GM18867 (cell line): ENCODE results near the gene SIGLEC1.

Experiments used
- ATAC-seq: cut with Tn5 transposase; IDR thresholded peaks from one replicate; pipeline ENCODE4 v1.9.1; 2021; ENCODE audit warnings: mild to moderate bottlenecking, moderate library complexity; ENCODE audit not compliant: unreplicated experiment

SIGLEC1 gene

GRCh38 chr20:3702611-3703391 lies 9.6 kb downstream of the SIGLEC1 start:
- no peak for ATAC-seq

GRCh38 chr20:3701061-3701998 lies 11.1 kb downstream of the SIGLEC1 start:
- no peak for ATAC-seq

DNA sequence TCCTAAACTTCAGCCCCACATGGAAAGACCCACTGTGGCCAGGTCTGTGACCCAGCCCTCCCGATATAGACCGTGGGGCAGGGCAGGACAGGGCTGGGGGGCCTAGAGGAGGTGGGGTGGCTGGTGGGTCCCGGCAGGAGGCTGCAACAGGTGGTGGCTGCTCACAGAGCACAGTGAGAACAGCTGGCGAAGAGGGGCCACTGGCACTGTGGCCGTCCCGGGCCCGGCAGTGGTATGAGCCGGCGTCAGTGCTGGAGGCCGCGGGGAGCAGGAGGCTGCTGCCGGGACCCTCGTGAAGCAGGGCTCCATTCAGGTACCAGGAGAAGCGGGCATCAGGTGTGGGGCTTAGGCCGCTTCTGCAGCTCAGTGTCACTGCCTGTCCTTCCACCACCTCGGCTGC lies 13.4 kb downstream of the SIGLEC1 start:
- no peak for ATAC-seq

- ATAC-seq: no peak
These were observed 13.8 kb downstream of the SIGLEC1 start for GRCh38 chr20:3698591-3699001.

GRCh38 chr20:3697588-3698305 lies 14.7 kb downstream of the SIGLEC1 start:
- no peak for ATAC-seq

DNA sequence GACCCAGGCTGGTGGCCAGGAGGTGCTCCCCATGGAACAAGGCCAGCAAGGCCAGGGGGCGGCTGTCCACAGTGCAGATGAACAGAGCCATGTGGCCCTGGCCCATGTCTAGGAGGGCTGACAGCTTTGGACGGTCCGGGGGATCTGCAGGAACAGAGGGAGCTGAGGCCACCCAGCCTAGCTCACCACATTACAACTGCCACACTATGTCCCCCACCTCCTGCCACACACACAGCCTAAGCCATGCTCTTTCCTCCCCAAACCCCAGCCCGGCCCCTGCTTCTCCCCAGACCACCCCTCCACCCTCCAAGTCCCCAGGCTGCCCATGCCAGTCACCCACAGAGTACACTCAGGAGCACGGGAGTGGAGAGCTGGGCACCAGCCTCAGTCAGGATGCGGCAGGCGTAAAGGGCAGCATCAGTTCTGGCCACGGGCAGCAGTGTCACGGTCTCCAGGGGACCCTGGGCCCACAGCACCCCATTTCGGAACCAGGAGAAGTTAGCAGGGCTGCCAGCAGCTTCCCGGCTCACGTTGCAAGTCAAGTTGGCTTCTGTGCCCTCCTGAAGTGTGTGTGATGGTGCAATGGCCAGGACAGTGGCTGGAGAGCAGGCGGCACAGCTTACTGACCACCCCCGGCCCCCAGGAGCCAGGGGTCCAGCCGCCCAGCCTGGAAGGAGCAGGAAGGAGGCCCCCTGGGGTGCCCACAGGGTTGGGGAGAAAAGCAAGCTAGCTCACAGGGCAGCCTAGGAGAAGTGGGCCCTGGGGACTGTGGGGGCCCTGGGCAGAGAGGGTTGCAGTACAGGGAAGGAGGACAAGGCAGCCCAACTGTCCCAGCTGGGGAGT lies 15.4 kb downstream of the SIGLEC1 start:
- no peak for ATAC-seq

GRCh38 chr20:3696200-3696599 lies 16.2 kb downstream of the SIGLEC1 start:
- no peak for ATAC-seq

GRCh38 chr20:3694864-3695263 lies 17.5 kb downstream of the SIGLEC1 start:
- ATAC-seq: no peak

- no peak for ATAC-seq
These were observed 19.0 kb downstream of the SIGLEC1 start for GRCh38 chr20:3693376-3693775.

DNA sequence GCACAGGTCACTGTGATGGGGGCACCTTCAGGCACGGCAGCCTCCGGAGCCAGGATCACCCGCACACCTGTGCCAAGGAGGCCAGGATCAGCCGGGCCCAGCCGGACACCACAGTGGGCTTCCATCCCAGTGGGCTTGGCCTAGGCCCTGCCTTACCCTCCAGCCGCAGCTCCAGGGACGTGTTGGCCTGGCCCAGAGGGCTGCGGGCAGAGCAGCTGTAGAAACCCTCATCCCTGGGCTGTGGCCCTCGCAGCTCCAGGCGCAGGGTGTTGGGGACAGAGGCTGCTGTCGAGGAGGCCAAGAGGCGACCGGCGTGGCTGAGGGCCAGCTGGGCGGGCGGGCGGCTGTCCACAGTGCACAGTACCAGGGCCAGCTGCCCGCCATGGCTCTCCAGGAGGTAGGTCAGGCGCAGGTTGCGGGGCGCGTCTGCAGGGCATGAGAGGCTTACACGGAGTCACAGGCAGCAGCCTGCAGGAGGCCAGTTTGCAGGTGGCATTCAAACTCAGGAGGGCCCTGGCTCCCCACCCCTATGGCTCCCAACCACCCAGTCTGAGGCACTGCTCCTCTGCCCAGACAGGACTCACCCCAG lies 19.6 kb downstream of the SIGLEC1 start:
- ATAC-seq: no peak

- no peak for ATAC-seq
These were observed 20.5 kb downstream of the SIGLEC1 start for GRCh38 chr20:3691897-3692296.

DNA sequence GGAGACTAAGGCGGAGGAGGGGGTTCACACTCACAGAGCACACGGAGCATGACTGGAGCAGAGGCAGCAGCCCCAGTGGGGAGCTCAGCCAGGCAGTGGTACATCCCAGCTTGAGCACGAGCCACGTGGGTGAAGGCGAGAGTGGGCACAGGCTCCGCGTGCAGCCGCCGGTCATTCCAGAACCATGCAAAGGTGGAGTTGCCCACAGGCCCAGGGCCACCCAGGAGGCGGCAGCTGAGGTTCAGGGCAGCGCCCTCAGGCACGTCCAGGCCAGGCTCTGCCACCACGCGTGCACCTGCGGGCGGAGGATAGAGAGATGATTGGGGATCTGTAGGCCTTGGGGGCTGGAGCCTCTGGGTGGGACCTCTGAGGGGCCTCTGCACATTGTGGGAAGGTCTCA lies 21.1 kb downstream of the SIGLEC1 start:
- no peak for ATAC-seq

DNA sequence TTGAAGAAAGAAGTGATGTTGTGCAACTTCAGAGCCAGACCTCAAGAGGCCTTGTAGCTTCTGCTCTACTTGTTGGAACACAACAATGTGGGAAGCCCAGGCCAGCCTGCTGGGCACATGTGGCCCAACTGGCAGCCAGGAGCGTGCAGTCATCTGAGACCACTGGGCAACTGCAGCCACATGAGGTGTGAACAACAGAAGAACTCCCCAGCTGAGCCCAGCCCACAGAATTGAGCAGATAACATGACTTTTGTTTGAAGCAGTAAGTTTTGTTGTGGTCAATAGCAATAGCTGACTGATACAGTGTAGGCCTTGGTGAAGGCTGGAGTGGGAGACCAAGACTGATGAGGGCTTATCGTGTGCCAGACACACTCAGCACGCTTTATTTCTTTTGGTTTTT lies 22.0 kb downstream of the SIGLEC1 start:
- ATAC-seq: no peak

- no peak for ATAC-seq
These were observed 22.4 kb downstream of the SIGLEC1 start for GRCh38 chr20:3689978-3690377.

- no peak for ATAC-seq
These were observed 24.7 kb downstream of the SIGLEC1 start for GRCh38 chr20:3687655-3688054.

- no peak for ATAC-seq
These were observed 25.5 kb downstream of the SIGLEC1 start for GRCh38 chr20:3686867-3687321.

- ATAC-seq: no peak
These were observed 26.0 kb downstream of the SIGLEC1 start for GRCh38 chr20:3686421-3686820.

DNA sequence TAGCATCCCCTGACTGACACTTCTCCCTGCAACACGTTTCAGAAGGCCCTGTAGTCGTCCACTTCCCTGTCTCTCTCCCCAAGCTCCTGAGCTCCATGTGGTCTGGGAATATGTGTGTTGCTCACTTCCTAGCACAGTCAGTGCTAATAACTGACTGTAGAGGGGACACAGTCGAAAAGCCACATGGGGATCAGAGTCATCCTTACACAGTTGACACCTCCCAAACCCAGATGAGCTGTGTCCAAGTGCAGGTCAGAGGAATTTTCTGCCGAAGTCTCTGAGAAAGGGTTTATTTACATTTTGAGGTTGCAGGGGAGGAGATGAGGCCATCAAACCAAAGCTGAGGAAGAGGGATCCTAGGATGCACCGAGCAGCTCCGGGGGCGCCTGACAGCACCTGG lies 27.1 kb downstream of the SIGLEC1 start:
- ATAC-seq: no peak

DNA sequence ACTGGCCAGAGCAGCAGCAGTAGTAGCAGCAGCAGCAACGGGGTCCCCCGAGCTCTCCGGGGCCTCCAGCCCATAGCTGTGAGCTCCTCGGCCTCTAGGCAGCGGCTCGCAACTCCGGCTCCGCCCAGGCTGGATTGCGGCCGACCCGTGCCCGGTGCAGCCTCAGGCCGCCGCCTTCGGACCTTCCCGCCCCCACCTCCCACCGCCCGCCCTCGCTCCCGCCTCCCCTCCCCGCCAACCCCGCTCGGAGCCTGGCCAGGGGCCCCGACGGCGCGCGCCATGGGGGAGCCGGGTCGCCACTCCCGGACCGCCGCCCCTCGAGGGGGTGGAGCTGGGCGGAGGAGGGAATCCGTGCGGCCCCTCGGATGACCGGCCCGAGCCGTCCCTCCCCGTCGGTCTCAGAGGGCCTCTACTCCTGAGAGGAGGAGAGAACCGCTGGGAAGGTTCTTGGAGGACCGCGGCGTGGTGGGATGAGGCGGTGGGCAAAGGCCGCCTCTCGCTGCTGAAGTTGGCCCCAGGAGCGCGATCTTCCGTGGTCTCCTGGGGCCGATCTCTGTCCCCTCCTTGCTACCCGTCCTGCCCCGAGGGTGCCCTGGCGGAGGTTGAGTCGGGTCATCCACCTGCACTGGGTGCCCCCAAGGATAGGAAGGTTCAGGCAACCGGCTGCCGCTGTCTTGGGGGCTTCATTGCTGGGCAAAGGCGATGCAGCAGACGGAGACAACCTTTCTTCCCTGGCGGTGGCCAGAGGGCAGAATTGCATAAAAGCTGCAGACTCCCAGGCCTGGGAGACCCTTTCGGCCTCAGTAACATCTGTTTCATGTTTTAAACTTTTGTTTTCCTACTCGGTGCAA lies 30.2 kb downstream of the SIGLEC1 start, which contains the start of gene ADAM33:
Gene ADAM33 (minus strand): TSS at position 80 of the 851 bp plus-strand sequence. CDS start 6 bp downstream, at position 74.
- ATAC-seq: no peak
